ENCODE measurements around the gene MRGPRF.

Gene MRGPRF, protein sequence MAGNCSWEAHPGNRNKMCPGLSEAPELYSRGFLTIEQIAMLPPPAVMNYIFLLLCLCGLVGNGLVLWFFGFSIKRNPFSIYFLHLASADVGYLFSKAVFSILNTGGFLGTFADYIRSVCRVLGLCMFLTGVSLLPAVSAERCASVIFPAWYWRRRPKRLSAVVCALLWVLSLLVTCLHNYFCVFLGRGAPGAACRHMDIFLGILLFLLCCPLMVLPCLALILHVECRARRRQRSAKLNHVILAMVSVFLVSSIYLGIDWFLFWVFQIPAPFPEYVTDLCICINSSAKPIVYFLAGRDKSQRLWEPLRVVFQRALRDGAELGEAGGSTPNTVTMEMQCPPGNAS

DNA sequence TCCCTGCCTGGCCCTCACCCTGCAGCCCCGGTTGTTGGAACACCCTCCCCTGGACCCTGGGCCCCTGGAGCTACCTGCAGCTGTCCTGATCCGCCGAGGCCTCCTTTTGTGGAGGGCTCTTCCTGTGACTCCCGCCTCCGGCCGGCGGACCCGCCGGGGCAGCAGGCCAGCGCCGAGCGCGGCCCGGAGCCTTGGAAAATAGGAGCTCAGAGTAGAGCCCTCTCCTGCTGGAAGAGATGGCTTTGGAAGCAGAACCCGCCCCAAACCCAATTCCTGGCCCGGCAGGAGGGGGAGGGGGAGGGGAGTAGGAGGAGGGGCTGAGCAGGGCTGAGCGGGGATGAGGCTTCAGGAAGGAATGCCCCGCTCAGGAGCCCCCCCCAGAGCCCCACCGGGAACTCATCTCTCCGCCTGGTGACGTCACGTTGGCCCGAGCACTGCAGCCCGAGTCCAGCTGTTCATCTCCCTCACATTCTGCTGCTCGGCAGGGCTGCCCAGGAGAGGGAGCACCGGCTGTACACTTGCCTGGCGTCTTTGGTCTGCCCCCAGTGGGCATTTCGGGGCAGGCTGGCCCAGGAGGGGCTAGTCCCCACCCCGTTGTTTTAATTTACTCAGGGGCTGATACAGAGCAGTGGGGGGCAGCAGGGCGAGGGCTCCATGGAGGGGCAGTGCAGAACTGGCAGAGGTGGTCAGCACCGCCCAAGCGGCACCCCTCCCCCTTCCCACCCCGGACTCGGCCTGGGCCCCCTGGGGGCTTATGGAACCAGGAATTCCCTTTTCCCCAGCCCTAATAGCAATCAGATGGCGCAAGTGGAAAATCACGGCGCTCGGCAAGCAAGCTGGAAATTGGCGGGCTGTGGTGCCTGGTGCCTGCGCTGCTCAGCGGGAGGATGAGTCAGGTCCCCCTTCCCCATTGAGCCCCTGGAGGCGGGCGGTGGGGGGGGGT is at the start of gene MRGPRF:
MRGPRF (minus strand) TSS at position 238 of the 943 bp plus-strand sequence. CDS start 3,345 bp downstream, outside the sequence.
- no peak for DNase-seq (ENCODE audit: low read depth)

DNA sequence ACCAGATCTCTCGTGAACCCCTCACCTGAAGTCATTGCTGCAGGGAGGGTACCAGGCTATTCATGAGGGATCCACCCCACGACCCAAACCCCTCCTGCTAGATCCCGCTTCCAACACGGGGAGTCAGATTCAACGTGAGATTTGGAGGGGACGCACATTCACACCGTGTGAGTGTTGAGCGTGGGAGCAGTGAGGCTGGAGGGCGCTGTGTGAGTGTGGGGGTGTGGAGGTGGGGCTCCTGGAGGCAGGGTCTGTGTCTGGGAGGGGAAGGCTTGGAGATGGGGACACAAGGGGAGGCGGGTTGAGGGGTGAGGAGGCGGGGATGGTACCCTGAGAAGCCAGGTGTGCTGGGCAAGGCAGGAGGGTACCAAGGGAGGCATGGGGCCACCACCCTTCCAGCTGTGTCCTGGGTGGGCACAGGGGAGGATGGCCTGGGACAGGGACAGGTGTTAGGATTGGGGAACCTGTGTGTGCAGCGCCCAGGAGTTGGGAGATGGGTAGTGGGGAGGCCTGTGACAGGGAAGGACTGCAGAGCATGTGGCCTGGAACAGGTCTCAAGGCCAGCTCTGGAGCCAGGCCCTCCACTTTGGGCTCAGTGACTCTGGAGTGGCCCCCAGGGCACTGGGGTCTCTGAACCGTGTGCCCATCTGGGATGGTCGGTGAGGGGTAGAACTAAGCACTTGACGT is 49.3 kb upstream of the MRGPRF start:
- DNase-seq (ENCODE audit: low read depth), result no peak

DNA sequence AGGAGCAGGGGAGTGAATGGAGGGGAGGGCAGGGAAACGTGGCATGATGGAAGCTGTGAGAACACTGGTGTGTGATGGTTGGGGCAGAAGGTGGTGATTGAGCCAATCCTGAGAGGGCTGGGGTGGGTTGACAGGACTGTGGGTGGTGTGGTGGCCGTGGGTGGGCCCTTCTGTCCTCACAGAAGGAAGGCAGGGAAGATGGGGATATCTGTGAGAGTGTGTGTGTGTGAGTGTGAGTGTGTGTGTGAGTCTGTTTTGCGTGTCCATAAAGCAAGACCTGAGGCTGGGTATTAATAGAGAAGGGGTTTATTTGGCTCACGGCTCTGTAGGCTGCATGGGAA is 48.6 kb upstream of the MRGPRF start:
- DNase-seq (ENCODE audit: low read depth), result no peak

DNA sequence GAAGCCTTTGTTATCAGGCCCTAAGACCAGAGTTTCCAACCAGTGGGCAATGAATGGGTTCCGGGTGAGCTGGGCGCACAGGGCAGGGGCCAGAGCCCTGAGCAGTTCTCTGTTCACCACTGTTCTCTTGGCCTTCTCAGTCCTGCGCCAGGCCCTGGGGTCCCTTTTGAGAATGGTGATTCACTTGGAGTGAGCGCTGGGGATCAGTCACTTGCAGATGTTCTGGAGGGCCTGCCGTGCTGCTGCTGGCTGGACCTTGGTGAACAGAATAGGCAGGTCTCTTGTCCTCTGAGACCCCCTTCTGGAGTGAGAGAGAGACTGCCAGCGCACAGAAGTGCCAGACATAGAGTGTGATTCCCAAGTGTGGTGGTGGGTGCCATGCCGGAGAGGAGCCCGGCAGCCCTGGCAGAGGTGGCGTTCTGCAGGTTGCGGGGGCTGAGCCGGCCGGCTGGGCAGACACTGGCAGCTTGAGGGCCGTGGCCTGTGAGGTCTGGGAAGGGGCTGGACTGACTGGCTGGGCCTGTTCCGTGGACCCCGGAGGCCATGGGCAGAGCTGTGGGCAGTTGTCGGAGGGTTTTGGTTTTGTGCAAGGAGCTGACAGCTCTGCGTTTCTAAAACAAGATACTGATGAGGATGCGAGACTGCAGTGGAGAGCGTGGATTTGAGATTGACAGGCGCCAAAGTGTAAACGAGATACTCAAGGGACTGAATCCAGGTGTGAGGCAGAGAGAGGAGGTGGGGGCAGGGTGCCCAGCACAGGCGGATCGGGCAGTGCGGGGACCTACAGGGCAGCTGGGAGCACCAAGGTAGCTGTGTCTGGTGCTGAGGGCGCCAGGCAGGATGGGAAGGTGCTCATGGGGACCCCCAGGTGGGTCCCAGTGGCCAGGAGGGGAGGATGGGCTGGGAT is 48.0 kb upstream of the MRGPRF start:
- no peak for DNase-seq (ENCODE audit: low read depth)

DNA sequence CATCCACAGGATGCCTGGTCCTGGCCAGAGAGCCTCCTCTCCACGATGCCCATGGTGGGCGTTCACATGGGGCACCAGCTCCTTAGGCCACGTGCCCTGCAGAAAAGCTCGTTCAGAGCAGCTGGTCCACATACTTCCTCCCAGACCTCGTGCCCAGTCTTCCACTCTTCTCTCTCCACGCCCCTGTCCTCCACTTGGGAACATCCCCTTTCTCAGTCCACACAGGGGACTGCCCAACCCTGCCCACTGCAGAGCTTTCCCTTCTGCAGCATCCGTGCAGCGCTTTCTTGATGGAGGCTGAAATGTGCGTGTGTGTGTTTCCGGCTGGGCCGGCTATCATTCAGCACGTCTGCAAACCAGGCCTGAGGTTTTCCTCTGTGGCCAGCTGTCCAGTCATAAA is 46.9 kb upstream of the MRGPRF start:
- DNase-seq (ENCODE audit: low read depth), result no peak

DNA sequence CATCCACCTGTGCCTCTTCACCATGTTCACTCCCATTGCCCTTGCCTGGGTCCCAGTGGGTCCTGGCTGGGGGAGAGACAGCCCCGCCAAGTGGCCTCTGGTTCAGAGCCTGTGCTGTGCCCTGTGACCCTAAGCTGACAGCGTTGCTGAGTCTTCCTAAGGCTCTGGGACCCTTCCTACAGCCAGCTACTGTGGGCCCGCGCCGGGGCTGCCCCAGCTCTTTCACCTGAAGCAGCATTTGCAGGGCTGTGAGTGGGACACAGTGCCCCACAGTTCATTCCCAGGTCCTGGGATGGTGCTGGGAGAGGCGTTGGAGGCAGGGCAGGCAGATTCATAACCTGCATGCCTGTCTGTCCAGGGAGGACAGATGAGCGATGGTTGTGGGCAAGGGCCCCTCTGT is 46.4 kb upstream of the MRGPRF start:
- DNase-seq (ENCODE audit: low read depth), result no peak

DNA sequence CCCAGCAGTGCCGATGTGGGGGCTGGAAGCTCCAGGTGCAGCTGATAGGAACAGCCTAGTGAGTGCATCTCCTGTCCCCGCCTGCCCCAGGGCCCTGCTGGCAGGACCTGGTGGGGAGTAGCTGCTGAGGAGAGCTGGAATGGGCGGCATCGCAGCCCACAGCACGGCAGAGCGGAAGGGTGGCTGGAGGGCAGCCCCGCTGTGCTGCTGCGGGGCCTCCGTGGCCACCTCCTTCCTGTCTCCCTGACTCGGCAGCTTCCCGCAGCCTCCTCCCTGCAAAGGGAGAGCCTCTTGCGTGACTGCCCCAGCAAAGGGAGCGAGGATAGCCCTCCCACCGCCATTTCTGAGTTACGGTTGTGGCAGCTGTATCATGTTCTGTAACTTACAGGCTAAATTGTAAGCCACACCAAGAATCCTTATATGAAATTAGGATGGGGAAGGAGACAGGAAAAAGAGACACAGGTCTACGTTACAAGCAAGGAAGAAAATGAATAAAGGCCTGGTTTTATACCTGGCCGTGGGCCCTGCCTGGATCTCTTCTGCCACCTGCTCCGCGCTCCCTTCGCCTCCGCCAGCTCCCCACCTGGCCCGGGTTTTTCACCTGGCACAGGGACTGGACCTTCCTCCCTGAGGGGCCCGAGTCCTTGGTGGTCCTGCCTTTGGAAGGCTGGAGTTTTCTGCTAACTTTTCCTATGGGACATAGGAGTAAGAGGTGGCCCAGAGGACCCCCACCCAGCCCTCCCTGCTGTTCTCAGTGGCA is 45.6 kb upstream of the MRGPRF start:
- no peak for DNase-seq (ENCODE audit: low read depth)

DNA sequence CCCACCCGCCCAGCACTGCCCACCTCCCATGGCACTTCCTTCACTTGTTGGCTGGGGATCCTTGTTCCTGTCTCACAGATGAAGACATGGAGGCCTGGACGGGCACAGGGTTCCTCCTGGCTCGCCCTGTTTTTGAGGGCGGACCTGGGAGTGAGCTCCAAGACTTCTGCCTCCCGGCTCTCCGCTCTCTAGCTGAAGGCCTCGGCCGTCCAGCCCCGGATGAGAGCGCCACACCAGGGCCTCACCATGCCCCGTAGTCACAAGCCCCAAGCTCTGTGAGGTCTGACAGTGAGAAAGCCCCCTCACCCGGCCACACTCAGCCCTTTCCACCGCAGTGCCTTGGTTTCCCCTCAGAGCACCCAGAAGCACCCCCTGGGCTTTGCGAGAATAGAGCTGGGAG is 44.8 kb upstream of the MRGPRF start:
- DNase-seq (ENCODE audit: low read depth), result no peak

DNA sequence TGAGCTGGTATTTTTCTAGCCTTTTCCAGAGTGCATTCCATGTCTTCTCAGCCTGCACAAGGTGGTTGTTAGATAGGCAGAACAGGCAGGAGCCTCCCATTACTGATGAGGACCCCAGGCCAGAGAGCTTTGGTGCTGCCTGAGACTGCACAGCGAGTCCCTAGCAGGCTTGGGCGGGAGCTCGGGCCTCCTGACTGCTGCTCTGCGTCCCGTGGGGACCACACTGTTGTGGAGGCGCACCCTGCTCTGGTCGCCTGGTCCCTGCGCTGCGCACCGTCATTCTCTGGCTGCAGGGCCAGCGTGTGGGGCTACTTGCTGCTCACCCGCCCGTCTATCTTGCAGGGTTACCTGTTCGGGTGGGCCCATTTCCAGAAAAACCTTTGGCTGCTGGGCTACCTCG is 44.2 kb upstream of the MRGPRF start:
- DNase-seq (ENCODE audit: low read depth), result no peak

DNA sequence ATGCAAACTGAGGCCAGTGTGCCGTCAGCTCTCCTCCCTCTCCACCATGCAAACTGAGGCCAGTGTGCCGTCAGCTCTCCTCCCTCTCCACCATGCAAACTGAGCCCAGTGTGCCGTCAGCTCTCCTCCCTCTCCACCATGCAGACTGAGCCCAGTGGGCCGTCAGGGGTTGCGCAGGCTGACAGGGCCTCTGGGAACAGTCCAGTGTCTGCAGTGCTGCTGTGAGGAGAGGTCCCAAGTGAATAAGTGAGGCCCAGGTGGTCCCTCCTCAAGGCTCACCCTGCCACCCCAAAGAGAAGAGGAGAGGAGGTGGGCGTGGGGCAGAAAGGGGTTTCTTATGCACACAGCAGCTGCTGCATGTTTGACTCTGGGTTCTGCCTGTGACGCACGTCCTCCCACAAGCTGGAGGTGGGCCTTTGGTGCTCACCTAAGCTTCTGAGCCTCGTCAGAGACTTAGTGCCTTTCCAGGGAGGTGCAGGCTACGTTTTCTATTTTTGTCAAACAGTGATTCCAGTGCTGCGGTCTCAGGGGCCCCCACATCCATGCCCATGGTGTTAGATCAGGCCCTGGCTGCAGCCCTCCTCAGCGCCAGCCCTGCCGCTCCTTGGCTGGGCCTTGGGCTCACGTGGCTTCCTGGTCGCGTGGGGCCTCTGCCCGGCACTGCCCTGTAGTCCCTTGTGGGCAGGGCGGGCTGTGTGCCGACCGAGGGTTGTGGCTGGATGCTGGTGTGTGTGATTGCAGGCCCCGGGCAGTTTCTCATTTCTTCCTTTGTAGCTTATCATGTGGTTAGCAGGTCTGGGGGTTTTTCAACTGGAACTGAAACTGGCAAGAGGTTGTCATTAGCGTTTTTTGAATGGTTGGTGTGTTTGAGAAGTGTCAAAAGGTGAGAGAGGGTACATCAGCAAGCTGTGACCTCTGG is 42.8 kb upstream of the MRGPRF start:
- no peak for DNase-seq (ENCODE audit: low read depth)

DNA sequence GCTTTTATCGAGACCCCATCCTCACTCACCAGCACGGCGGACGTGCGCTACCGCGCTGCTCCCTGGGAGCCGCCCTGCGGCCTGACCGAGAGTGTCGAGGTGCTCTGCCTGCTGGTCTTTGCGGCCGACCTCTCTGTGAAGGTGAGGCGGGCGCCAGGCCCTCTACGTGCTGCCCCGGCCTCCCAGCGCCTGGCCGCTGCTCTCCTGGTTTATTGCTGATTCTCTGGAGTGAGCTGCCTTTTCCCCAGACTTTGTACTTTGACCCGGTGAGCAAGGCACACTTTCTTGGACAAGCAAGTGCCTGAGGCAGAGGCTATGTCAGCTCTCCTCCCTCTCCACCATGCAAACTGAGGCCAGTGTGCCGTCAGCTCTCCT is 42.2 kb upstream of the MRGPRF start:
- no peak for DNase-seq (ENCODE audit: low read depth)

DNA sequence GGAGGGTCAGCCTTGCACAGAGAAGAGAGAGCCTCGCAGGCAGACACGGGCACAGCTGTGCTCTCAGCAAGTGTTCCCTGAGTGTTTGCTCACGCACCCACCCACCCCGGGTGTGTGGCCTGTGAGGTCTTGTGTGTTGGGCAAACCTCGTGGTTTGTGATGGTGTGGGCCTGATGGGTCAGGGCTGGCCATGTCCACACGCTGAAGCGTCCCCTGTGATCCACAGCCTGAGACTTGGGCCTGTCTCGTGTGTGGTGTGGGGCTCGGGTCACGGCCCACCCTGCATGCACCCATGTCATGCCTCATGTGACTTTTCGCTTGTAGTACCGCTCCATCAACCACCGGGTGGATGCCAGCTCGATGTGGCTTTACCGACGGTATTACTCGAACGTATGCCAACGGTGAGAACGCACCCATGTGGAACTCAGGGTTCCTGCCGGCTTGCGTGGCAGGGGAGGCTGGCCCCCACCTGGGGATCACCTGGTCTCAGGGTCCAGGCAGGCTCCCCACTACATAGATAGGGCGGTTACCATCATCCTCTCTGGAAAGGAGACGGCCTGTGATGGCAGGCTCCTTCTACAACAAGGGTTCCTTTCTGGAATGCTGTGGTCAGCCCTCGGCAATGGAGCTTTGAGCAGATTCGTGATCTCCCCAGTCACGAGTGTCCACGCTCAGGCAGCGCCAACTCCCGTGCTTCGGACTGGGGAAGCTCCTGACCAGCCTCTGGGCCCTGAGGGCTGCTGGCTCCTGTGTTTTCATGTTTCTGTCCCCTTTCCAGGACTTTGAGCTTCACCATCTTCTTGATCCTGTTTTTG is 41.6 kb upstream of the MRGPRF start:
- DNase-seq (ENCODE audit: low read depth), result no peak

DNA sequence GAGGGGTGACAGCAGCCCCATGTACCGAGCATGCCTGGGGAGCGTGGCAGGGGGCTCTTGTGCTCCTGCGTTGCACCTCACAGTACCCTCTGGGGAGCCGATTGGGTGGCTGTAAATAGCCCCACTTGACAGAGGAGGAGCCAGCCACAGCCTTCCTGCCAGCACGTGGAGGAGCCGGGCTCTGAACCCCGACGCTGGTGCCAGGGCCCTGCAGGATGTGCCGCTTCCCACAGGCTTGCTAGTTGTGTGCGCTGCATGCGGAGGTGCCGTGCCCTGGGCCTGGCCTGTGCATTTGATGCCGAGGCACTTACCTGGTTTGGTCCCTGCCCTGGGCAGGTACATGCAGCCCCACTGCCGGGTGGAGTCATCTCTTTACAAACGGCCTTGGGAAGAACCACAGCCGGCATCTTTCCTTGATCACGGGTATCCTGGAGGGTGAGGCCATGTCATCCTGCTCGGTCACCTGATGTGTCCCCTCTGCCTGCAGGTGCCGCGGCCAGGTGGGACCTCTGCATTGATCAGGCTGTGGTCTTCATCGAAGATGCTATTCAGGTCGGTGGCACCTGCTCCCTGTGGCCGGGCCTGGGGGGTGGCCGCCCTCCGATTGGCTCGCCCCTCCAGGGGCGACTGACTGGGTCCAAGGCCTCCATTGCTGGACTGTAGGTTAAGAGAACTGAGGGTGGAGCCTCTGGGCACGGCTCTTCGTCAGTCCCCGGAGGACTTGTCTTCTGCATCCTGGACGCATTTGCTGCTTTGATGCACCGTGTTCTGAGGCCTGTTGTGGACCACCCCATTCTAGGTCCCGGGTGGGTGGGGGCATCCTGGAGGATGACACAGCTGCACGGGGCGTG is 40.7 kb upstream of the MRGPRF start:
- DNase-seq (ENCODE audit: low read depth), result no peak

DNA sequence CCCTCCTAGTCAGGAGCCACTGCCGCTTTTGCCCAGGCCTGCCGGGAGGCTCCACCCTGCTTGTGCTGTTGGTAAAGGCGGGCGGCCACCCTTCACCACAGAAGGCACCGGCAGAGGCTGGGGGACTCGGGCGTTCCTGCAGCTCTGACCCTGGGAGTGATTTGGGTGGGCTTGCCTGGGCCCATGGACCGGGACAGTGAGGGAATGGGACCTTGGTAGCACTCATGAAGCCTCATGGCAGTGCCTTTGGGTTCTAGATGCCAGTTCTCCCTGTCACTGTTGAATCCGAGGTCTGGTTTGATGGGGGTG is 40.1 kb upstream of the MRGPRF start:
- no peak for DNase-seq (ENCODE audit: low read depth)

DNA sequence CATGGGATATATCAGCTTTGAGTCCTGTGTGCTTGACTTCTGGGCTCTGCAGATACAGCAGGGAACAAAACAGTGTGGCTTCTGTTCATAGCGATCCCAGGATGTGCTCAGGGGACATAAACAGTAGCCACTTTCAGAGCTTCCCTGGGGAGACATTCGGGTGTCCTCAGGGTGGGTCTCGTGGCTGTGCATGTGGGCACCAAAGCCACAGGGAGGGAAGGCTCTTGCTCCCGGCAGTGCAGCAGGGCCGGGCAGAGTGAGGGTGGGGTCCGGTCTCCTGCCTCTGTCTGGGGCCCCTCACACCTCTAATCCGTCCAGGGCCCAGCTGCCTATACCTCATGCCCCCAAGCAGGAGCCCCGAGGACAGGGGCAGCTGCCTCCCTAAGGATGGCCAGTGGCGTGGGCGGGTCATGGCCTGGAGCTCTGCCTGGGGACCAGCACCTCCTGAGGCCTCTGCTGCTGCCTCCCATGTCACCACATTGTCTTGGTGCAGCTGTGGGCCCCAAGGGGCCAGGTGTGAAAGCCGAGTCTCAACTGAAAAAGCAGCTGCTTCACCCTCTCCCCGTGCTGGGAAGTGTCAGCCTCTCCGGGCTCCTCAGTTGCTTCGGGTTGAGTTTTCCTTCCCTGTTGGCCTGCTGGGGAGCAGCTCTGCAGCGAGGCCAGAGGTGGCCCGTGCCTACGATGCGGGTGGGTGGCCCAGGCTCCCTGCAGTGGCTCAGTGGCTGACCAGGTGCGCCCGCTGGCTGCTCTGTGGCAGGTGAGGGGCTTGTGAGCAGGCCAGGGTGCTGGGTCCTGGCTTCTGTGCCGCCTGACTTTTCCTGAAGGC is 39.5 kb upstream of the MRGPRF start:
- no peak for DNase-seq (ENCODE audit: low read depth)

DNA sequence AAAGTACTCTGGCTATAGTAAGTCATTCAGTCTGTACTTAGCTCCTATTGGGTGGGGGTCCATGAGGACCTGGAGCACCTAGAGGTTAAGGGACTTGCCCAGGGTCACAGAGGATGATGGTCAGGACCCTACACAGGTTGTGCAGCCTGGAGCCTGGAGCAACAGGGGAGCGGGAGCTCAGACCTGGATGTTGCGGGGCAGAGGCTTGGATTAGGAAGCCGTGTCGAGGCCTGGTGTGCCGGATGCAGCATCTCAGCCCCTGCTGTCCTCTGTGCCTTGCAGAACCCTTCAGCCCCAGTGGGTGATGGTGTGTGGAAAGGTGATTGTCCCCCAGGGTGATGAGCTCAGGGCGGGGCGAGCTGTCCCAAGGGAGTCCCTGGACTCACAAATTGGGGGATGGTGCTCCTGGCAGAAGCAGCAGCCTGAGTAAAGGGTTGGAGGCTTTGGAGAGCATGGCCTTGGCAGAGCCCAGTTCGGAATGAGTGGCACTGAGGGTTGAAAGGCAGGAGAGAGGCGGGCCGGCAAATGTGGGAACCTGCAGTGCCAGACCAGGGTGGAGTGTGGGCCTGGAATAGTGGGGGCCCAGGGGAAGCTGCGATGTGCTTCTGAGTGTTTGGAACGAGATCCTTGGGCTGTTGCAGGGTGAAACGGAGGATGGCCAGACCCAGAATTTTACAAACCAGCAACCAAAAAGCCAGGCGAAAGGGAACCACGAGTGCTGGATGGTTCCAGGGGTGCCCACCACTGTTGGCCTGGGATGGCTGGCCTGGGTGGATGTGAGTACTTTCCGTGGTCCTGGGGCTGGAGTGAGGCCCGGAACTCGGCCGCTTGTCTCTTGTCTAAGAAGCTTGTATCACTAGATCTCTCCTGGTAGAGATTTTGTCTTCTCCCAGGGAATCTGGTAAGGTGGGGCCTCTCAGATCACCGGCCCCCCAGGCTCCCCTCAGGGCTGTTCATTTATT is 38.6 kb upstream of the MRGPRF start:
- no peak for DNase-seq (ENCODE audit: low read depth)
